HG03378 (cell line): ENCODE results near the gene ZNF292.
A peak's percentile ranks its signal among the peaks of the same experiment; 100 is the strongest.
"Not testable (repeated sequence)": the region's sequence is repeated elsewhere in the genome, so short reads cannot be mapped to it uniquely, and the experiment has no call there.

Experiments
- ATAC-seq: cut with Tn5 transposase; IDR thresholded peaks from one replicate; pipeline ENCODE4 v1.9.1; 2021; ENCODE audit warnings: mild to moderate bottlenecking, moderate library complexity; ENCODE audit not compliant: unreplicated experiment

ZNF292 gene

GRCh38 chr6:87210979-87211378 is 55.6 kb downstream of the ZNF292 start:
- ATAC-seq, result peak; percentile 98

GRCh38 chr6:87212596-87212995 is 57.2 kb downstream of the ZNF292 start:
- ATAC-seq, result no peak

GRCh38 chr6:87213364-87213763 is 58.0 kb downstream of the ZNF292 start:
- ATAC-seq, result no peak

- ATAC-seq, result no peak
Observed at GRCh38 chr6:87214831-87215230, 59.5 kb downstream of the ZNF292 start.

GRCh38 chr6:87220997-87221396 is 65.6 kb downstream of the ZNF292 start:
- no peak for ATAC-seq

- ATAC-seq, result no peak
Observed at GRCh38 chr6:87222676-87223075, 67.3 kb downstream of the ZNF292 start.

GRCh38 chr6:87224971-87225370 is 69.6 kb downstream of the ZNF292 start:
- ATAC-seq, result no peak

- no peak for ATAC-seq
Observed at GRCh38 chr6:87225511-87225910, 70.1 kb downstream of the ZNF292 start.

- no peak for ATAC-seq
Observed at GRCh38 chr6:87225937-87226336, 70.6 kb downstream of the ZNF292 start.

GRCh38 chr6:87230801-87231200 is 75.4 kb downstream of the ZNF292 start:
- no peak for ATAC-seq

GRCh38 chr6:87237804-87238203 is 82.4 kb downstream of the ZNF292 start:
- ATAC-seq, result no peak

GRCh38 chr6:87239098-87239635 is 83.8 kb downstream of the ZNF292 start:
- ATAC-seq, result not testable (repeated sequence)

- ATAC-seq, result no peak
Observed at GRCh38 chr6:87241304-87241703, 85.9 kb downstream of the ZNF292 start.

- no peak for ATAC-seq
Observed at GRCh38 chr6:87242311-87242710, 86.9 kb downstream of the ZNF292 start.

- no peak for ATAC-seq
Observed at GRCh38 chr6:87243812-87244211, 88.4 kb downstream of the ZNF292 start.

GRCh38 chr6:87244380-87244779 is 89.0 kb downstream of the ZNF292 start:
- ATAC-seq, result no peak

- ATAC-seq, result no peak
Observed at GRCh38 chr6:87250019-87250418, 94.7 kb downstream of the ZNF292 start.

- no peak for ATAC-seq
Observed at GRCh38 chr6:87251225-87251624, 95.9 kb downstream of the ZNF292 start.

GRCh38 chr6:87251725-87252124 is 96.4 kb downstream of the ZNF292 start:
- no peak for ATAC-seq

- no peak for ATAC-seq
Observed at GRCh38 chr6:87257046-87257445, 101.7 kb downstream of the ZNF292 start.

- no peak for ATAC-seq
Observed at GRCh38 chr6:87257565-87257964, 102.2 kb downstream of the ZNF292 start.

GRCh38 chr6:87257975-87258374 is 102.6 kb downstream of the ZNF292 start:
- no peak for ATAC-seq

- no peak for ATAC-seq
Observed at GRCh38 chr6:87259791-87260190, 104.4 kb downstream of the ZNF292 start.
